K562 (cell line): ENCODE results near the gene HSD11B2. TPM values are rescaled to one million over a fixed set of nuclear protein-coding genes. Genes with fewer than 3 reads are reported as not detected.

Experiments
- CHD7 ChIP-seq: fragments of 200-600 bp; sonication (generic); IDR thresholded peaks from one replicate; pipeline ENCODE4 v1.6.1; 2012; ENCODE audit warnings: mild to moderate bottlenecking, low read depth, low read length, inconsistent platforms
- NFYB ChIP-seq: IDR thresholded peaks from 2 replicates; pipeline ENCODE4 v1.6.1; 2011; ENCODE audit warnings: mild to moderate bottlenecking, moderate library complexity; ENCODE audit not compliant: insufficient read length; ENCODE audit errors: extremely low read depth
- TRIM24 ChIP-seq, 2 experiments: fragments of 450-650 bp; IDR thresholded peaks; 2 replicates each; pipeline ENCODE4 v1.6.1; 2016
- polyA plus RNA-seq, 8 experiments: library from polyadenylated mRNA; depleted of rRNA in 4 of 8; stranded (reverse) in 5 of 8; unstranded in 3 of 8; fragments of >200 nt; fragmentation: Nextera tagmentation in 2 of 8; fragmentation: Illumina TruSeq in 1 of 8; extraction: Ambion mirVana in 2 of 8; extraction: Trizol in 1 of 8; gene quantifications; 2 replicates each; pipeline versions ENCODE4 v1.2.1 to v1.2.3, GENCODE V29; 2011 to 2014; ENCODE audit warnings: inconsistent platforms in 1 of 8, missing spikeins in 1 of 8
- total RNA-seq, 7 experiments: library from RNA; depleted of rRNA in 6 of 7; stranded (reverse); fragments of >200 nt in 6 of 7; fragmentation: Illumina TruSeq in 2 of 7; extraction: Trizol in 2 of 7; gene quantifications; 2 replicates each; pipeline versions ENCODE4 v1.2.1 to v1.2.3, GENCODE V29; 2011 to 2021; ENCODE audit warnings: low replicate concordance in 1 of 7

The HSD11B2 gene
- total and polyA plus RNA-seq, 9 of the 15 experiments (the other 6 are each of a cell fraction or from before 2014, with no cell fraction given), result 0.08 to 2.0 (median 0.79) TPM

GRCh38 chr16:67384778-67385510, 46.0 kb upstream of the HSD11B2 start (continued):
- no peak for TF ChIP-seq CHD7
- no peak for TF ChIP-seq NFYB
- no peak for TF ChIP-seq TRIM24 (IDR thresholded peaks at IDR 0.05)
